OCI-M1 (cell line): ENCODE measurements around the gene TAC3.
A peak's percentile ranks its signal among the peaks of the same experiment; 100 is the strongest.
"Not testable (repeated sequence)": the region's sequence is repeated elsewhere in the genome, so short reads cannot be mapped to it uniquely, and the experiment has no call there.

Experiments used
- DNase-seq: peaks from one replicate; lab custom pipeline; 2025; lab: John Stamatoyannopoulos, UW

Gene TAC3

DNA sequence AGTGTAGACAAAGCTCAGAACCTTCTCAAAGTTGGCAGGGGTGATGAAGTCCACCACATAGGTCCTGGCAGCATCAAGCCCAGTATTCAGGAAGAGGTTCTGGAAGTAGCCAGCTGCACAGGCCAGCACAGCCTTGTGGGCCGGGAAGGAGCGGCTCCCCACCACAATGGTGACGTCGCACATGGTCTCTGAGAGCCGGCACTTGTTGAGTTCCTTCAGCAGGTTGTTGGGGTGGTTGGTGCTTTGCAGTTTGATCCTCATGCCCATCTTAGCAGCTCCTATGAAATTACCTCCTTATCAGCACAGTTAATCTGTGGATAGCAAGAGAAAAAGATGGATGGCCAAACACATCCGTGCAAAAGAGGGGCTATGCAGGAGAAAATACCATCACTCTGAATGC, 11.7 kb downstream of the TAC3 start:
- DNase-seq: no peak

DNA sequence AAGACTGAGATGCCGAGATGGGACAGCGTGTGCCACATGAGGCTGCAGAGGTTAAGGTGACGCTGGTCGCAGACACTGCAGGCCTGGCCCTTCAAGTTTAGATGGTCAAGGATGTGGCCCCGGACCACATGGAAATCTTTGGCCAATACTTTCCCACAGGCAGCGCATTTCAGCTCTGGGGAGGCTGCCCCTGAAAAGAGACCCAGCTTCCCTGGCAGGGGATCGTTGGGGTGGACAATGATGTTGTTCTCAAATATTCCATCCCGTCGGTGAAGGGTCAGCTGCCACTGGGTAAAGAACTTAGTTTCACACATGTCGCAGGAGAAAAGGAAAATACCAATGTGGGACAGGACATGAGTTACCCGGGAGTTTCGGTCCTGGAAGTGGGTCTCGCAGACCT, 12.9 kb downstream of the TAC3 start:
- DNase-seq: no peak

DNA sequence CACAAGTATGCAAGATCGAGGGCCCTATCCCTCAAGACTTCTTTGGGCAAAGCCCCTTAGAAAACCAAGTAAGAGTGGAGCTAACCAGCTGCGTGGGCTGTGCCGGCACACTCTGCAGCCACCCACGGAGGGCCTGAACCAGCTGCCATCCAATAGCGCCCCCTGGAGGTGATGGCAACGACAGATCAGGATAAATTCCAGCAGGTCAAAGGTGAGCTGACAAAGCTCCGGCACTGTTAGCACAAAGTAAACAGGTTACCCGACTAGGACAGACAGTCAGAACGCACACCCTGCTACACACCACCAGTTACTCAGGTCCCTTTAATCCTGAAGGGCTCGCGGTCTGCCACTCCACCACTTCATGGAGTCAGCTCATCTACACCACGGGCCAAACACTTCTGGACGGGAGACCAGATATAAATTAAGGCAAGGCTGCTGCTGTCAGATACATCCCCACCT, 14.9 kb downstream of the TAC3 start:
- peak; percentile 82 for DNase-seq

DNA sequence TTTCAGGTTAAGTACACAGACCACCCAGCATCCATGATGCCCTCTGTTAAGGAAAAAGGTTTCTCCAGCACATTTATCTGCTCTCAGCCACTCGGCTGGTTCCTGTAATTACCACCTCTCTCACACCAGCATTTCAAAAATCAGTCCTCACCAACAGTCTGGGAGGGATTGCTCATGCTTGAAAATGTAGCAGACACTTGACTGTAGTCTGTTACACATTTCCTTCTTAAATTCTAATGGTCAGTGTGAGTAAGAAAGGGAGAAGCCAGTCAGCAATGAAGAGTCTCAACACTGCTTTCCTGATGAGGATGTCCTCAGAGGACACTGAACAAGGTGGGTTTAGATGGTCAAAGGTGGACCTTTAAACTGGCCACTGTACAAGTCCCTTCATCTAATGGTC, 15.9 kb downstream of the TAC3 start:
- no peak for DNase-seq

DNA sequence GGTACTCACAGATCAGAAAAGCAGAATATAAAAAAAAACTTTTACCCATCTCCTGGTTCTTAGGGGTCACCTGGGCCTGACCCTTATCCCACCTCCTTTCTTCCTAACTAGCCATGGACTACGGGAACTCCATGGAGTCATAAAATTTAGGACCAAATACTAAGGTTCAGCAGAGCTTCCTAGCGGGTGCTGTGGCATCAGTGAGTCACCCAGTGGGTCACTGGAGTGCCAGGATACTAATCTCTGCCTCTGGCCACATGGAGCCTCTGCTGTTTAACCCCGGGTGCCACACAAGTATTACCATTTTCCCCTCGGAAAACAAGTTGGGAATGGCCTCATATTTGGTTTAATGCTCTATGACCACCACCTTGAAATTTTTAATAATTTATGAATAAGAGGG, 16.9 kb downstream of the TAC3 start:
- DNase-seq: no peak

DNA sequence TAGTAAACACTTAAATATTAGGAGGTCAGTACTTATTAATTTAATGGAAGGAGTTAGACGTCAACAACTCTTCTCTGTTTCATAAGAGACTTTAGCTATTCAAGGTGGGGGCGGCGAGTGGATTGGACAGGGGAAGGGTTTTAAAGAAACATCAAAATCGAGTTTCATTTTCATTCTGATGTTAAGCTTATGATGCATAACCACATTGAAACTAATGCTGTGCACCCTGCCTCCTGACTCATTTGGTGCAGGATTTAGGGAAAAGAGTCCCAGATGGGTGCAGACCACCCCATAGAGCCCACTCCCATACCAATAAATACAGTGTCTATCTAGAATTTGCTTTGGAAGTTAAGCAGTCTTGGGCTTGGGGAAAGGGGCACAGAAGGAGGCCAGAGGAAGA, 17.3 kb downstream of the TAC3 start:
- no peak for DNase-seq

DNA sequence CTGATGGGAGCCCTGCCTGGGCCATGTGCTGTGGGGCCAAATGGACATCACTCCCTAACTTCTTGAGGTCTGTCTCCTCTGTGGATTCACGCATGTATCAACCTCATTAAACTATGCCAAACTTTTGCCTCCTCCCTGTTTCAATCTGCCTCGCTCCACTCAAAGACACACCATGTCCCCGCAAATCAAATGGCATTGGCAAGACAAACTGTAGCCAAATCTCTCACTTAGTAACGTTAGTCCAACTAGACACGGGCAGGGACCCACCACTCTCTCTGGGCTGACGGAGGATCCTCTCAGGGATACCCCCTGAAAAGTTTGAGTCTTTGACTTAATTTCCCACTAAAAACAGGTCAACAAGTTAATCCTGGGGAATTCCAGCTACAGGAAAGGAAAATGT, 18.0 kb downstream of the TAC3 start:
- no peak for DNase-seq

DNA sequence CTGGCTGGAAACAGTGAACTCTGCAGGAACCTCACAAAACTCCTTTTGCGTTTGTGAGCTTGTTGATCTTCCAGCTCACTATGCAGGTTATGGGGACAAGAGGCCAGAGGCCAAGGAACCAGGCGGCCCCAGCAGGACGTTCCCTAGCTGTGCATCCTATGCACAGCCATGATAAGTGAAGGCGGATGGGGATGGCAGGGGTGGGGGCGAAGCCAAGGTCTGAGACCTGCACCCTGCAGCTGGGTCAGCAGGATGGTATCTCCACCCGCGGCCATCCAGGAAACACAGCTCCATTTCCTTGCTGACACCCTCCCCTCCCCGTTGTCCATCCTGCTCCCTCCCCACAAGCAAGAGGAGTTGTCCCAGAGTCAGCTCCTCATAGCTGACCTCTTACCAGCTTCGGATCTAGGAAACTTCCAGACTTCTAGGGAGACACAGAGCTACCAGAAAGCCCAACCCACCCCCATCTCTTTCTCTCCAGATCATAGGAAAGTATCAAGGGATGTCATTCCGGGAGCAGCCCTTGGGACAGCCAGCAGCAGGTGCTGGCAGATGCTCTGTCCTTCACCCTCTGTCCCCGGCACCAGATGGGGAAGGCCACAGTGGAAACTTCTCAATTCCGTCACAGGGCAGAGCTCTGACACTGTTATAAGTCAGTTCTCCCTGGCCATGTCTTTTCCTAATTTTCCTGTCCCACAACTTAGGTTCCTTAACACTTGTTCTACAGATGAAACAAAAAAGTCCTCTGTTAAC, 19.4 kb downstream of the TAC3 start:
- no peak for DNase-seq

DNA sequence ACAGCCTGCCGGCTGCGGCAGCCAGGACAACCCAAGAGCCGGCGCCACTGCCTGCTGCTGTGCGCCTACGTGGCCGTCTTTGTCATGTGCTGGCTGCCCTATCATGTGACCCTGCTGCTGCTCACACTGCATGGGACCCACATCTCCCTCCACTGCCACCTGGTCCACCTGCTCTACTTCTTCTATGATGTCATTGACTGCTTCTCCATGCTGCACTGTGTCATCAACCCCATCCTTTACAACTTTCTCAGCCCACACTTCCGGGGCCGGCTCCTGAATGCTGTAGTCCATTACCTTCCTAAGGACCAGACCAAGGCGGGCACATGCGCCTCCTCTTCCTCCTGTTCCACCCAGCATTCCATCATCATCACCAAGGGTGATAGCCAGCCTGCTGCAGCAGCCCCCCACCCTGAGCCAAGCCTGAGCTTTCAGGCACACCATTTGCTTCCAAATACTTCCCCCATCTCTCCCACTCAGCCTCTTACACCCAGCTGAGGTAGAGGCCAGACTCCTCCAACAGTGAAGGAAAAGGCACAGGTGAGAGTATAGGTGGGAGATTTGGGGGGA, 20.3 kb downstream of the TAC3 start:
- no peak for DNase-seq

DNA sequence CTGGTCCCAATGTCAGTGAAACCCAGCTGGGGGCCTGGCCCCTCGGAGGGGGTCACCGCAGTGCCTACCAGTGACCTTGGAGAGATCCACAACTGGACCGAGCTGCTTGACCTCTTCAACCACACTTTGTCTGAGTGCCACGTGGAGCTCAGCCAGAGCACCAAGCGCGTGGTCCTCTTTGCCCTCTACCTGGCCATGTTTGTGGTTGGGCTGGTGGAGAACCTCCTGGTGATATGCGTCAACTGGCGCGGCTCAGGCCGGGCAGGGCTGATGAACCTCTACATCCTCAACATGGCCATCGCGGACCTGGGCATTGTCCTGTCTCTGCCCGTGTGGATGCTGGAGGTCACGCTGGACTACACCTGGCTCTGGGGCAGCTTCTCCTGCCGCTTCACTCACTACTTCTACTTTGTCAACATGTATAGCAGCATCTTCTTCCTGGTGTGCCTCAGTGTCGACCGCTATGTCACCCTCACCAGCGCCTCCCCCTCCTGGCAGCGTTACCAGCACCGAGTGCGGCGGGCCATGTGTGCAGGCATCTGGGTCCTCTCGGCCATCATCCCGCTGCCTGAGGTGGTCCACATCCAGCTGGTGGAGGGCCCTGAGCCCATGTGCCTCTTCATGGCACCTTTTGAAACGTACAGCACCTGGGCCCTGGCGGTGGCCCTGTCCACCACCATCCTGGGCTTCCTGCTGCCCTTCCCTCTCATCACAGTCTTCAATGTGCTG, 21.0 kb downstream of the TAC3 start:
- DNase-seq: no peak

DNA sequence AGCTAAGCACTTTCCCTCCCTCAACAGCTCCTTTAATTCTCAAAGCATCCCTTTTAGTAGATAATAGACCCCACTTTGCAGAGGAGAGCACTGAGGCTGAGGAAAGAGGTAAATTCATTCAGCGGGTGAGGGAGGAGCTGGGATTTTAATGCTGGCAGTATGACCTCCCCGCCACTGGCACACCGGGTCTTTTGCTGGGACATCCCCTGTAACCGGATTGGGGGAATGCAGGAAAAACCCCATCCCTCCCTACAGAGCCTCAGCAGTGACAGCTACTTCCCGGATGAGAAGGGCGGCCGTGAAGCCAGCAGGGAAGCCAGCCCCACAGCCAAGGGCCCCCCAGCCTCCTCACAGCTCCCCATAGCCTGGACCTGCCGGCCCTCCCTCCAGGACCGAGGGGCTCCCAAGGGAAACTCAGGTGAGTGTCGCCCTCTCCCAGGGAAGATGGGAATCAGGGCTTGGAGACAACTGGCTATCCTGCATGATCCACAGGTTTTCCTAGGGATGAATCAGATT, 22.0 kb downstream of the TAC3 start:
- DNase-seq: no peak

DNA sequence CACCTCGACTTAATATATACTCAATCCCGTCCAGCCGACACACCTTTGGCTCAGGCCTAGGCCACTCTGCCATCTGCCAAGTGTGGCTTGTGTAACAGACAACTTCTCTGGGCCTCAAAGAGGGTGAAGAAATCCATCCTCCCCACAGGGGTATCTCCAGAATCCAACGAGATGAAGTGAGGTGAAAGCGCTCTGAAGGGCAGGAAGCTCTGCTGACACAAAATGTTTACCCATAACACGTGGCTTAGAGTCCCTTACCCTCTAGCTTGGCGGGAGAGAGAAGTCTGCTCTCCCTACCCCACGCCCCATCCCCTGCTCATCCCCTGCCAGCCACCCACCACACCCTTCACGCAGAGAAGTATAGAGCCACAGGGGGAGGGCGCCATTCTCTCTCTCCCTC, 23.0 kb downstream of the TAC3 start:
- DNase-seq: no peak

DNA sequence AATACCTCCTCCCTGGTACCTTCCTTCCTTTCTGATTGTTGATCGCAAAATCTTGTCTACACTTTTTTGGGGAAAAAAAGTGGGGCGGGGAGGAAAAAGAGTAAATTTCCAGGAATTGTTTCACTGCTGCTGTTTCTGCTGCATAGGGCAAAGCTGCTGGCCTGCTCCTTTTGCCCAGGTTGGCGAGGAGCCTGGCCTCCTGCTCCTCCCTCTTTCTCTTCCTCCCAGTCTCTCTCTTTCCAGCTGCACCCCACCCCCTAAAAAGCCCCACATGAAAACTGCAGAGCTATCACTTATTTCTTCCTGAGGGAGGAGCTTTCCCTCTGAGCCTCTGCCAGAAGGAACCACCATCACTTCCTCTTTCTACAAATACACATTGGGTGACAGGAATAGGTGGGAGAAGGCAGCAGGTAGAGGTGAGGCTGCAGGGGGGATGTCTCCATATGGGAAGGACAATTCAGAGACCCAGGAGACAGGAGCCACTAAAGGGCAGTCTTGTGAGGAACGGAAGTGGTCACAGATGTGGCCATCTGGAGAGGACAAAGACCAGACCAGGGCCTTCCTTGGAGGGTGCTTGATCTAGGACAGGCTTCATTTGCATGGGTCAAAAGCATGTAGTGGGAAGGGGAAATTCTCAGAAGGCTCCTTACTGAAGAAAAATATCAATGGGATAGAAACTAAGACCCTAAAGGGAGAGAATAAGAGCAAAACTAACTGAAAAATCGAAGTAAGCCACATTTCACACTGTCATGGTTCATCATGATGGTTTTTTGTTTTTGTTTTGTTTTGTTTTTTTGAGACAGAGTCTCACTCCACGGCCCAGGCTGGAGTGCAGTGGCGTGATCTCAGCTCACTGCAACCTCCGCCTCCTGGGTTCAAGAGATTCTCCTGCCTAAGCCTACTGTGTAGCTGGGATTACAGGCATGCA, 24.7 kb downstream of the TAC3 start:
- DNase-seq: peak; percentile 81

DNA sequence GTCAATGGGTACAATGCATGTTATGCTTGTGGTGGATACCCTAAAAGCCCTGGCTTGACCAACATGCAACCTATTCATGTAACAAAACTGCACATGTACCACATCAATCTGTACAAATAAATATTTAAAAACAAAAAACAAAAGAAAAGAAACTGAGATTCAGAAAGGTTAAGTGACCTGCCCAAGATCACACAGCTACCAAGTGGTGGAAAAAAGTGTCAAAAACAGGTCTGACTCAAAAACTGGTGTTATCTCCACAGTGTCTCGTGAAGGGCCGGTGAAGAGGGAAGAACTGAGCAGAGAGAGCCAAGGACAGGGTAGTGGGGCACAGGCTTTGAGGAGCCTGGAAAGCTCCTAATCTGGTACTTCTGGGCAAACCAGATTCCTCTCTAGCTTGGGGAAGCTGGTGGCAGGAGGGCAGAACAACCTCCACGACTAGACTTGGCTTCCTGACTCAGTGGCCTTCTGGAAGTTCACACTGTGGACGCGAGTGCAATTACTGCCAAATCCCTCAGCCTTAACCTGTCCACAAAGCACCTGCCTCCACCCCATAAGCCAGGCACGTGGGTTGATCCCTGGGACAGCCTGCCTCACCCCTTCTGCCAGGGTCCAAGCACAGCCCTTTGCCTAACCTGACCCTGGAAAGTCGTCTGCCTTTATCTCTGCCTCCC, 25.5 kb downstream of the TAC3 start:
- peak; percentile 53 for DNase-seq

DNA sequence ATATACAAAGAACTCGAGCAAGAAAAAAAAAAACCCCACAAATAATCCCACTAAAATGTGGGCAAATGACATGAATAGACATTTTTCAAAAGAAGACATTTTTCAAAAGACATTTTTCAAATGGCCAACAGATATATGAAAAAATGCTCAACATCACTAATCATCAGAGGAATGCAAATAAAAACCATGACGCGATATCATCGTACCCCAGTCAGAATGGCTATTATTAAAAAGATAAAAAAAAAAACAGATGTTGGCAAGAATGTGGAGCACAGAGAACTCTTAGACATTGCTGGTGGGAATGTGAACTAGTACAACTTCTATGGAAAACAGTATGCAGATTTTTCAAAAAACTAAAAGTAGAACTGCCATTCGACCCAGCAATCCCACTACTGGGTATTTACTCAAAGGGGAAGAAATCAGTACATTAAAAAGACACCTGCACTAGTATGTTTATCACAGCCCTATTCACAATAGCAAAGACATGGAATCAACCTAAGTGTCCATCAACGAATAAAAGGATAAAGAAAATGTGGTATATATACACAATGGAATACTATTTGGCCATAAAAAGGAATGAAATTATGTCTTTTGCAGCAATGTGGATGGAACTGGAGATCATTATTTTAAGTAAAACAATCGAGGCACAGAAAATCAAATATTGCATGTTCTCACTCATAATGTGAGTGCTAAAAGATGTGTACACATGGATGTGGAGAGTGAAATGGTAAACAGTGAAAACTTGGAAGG, 26.3 kb downstream of the TAC3 start:
- no peak for DNase-seq

DNA sequence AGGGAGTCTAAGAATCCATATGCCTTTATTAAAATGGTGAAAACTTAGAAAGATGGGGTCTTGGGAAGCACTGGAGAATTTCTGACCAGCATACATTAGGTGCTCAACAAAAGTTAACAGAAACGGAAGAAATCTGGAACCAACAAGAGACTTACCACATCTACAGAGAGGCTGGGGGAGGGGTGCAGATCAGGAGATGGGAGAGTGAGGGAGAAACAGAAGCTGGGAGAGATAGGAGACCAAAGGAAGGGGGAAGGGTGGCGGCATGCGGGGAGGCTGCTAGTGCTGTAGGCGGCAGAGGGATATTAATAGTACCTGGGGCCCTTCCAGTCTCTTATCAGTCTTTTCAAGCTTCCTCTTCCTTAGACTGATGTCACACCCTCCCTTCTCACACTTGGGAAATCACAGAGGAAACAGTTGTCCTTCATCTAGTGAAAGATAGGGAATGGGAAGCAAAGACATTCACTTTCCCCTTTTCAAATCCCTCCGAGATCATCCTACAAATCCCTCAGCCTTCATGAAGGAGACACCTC, 28.1 kb downstream of the TAC3 start:
- peak; percentile 98 for DNase-seq

DNA sequence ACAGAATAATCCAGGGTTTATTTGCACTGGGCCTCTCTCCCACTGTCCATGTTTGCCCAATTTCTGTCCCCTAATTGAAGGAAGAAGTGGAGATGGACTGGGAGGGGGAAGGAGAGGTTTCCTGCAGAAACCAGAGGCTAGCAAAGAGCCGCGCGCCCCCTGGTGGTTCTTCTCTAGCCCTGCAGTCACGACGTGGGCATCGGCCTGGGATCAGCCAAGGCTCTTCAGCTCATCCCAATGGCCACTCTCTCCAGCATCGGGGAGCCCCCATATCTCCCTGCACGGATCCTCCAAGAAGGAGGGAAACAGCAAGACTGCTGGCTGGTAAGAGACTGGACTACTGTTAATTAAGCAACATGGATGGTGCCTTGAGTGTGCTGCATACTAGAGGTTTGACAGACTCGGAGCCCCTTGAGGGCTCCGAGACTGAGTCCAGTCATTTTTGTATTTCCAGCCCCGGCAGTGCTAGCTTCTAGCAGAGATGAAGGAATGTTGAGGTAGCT, 28.7 kb downstream of the TAC3 start:
- peak; percentile 89 for DNase-seq

DNA sequence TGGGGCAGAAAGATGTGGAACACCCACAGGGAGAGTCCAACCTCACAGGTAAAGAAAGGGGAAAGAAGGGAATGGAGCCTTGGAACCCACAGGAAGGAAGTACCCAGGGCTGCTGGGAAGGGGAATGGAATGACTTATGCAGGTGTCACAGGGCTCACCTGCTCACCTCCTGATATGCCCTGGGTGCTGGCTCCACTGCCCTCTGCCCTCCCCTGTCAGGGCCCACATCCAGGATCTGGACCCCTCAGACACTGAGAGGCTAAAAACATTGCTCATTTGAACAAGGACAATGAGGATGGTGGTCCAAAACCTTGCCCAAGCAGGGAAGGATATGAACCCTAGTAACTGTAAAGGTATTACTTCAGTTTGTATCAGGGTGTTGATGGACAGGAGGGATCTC, 29.3 kb downstream of the TAC3 start:
- no peak for DNase-seq

DNA sequence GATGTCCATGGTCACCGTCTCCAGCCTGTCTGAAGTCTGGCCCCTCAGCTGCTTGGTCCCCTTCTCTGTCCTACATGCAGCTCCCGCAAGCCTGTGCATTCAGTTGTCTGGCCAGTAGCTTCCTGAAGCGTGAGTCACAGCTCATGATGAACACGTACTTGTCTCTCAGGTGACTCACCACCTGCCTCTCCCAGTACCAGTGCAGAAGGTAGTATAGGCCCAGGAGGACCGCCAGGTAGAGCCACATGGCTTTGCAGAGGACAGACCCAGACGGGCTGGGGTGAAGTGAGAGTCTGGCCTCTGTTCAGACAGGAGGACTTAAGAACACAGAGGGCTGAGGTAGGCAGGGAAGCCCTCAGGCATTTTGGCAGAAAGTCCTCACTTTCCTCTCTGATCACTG, 30.6 kb downstream of the TAC3 start:
- DNase-seq: not testable (repeated sequence)

DNA sequence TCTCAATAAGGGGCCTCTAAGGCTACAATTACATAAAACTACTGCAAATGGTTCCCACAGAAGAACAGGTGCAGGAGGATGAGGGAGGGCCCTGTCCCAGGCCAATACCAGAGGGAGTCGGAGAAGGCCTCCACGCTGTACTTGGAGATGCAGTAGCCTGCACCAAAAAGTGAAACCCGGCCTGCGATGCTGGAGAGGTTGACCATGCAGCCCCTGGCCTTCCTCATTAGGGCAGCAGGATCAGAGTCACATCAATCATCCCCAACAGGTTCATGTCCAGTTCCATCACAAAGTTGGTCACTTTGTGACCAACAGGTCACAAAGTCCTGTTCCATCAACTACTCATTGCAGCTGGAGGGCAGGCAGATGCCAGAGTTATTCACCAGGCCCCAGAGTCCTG, 32.9 kb downstream of the TAC3 start:
- no peak for DNase-seq
